Measurements from ENCODE around the gene SEC22A.

DNA sequence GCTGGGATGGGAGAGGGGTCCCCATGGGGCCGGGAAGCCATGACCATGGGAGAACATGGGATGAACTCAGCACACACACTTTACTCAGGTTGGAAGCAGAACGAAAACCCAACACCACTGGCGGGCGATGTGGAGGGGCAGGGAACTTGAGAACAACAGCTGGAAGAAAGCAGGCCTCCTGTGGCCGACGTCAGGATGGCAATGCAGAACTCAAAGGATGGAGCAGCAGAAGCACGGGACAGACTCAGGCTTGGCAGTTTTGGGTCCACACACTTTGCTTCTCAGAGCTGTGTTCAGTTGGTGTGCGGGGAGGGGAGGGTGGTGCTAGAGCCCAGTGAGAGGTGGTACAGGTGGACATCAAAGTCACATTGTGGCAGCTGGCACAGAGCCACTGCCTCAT is 80.7 kb downstream of the SEC22A start:
- TF ChIP-seq NFIC (IDR thresholded peaks at IDR 0.05) (no peak), TAF1 (IDR thresholded peaks at IDR 0.05; ENCODE audit: low read depth) (no peak), YY1 (IDR thresholded peaks at IDR 0.05; ENCODE audit: low read depth) (no peak), CEBPB (IDR thresholded peaks at IDR 0.05) (no peak), MAX (IDR thresholded peaks at IDR 0.05) (no peak), RAD21 (IDR thresholded peaks at IDR 0.05; ENCODE audit: low read depth) (no peak), EP300 (IDR thresholded peaks at IDR 0.05; ENCODE audit: borderline replicate concordance) (no peak), ZBTB7A (IDR thresholded peaks at IDR 0.05; ENCODE audit: low read depth) (no peak)
- TF ChIP-seq, protein P1, sequence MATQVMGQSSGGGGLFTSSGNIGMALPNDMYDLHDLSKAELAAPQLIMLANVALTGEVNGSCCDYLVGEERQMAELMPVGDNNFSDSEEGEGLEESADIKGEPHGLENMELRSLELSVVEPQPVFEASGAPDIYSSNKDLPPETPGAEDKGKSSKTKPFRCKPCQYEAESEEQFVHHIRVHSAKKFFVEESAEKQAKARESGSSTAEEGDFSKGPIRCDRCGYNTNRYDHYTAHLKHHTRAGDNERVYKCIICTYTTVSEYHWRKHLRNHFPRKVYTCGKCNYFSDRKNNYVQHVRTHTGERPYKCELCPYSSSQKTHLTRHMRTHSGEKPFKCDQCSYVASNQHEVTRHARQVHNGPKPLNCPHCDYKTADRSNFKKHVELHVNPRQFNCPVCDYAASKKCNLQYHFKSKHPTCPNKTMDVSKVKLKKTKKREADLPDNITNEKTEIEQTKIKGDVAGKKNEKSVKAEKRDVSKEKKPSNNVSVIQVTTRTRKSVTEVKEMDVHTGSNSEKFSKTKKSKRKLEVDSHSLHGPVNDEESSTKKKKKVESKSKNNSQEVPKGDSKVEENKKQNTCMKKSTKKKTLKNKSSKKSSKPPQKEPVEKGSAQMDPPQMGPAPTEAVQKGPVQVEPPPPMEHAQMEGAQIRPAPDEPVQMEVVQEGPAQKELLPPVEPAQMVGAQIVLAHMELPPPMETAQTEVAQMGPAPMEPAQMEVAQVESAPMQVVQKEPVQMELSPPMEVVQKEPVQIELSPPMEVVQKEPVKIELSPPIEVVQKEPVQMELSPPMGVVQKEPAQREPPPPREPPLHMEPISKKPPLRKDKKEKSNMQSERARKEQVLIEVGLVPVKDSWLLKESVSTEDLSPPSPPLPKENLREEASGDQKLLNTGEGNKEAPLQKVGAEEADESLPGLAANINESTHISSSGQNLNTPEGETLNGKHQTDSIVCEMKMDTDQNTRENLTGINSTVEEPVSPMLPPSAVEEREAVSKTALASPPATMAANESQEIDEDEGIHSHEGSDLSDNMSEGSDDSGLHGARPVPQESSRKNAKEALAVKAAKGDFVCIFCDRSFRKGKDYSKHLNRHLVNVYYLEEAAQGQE (IDR thresholded peaks at IDR 0.05; ENCODE audit: low read depth), result no peak
